DOHH2 (cell line): ENCODE results near the gene RHOU.

Source experiments
- H3F3A ChIP-seq: fragments of 200-600 bp; sonication (generic), shearing (Covaris generic); 2 replicates; pipeline ENCODE4 v1.6.0; 2016; ENCODE audit warnings: antibody characterized with exemption, mild to moderate bottlenecking; ENCODE audit not compliant: control insufficient read depth, insufficient read depth
- H3K27ac ChIP-seq: fragments of 200-600 bp; sonication (generic); 2 replicates; pipeline ENCODE4 v1.5.1; 2014; ENCODE audit warnings: low read depth, mild to moderate bottlenecking, low read length, moderate library complexity
- H3K27me3 ChIP-seq: fragments of 200-600 bp; sonication (generic); 2 replicates; pipeline ENCODE4 v1.6.1; 2014; ENCODE audit warnings: mild to moderate bottlenecking, low read length, mixed read lengths; ENCODE audit not compliant: control insufficient read depth
- H3K36me3 ChIP-seq: fragments of 200-600 bp; sonication (generic); 2 replicates; pipeline ENCODE4 v1.6.1; 2014; ENCODE audit warnings: mild to moderate bottlenecking, low read length, moderate library complexity, mixed read lengths; ENCODE audit not compliant: control insufficient read depth
- H3K4me1 ChIP-seq: fragments of 200-600 bp; sonication (generic); 2 replicates; pipeline ENCODE4 v1.6.1; 2014; ENCODE audit warnings: mild to moderate bottlenecking, low read length, mixed read lengths; ENCODE audit not compliant: control insufficient read depth
- H3K4me2 ChIP-seq: fragments of 200-600 bp; sonication (generic); 2 replicates; pipeline ENCODE4 v1.6.0; 2014; ENCODE audit warnings: mild to moderate bottlenecking, low read length, moderate library complexity
- H3K4me3 ChIP-seq: fragments of 200-600 bp; sonication (generic); 2 replicates; pipeline ENCODE4 v1.5.1; 2014; ENCODE audit warnings: mild to moderate bottlenecking, low read length, mixed read lengths
- H3K79me2 ChIP-seq: fragments of 200-600 bp; sonication (generic); 2 replicates; pipeline ENCODE4 v1.6.1; 2014; ENCODE audit warnings: mild to moderate bottlenecking, low read length, mixed read lengths; ENCODE audit not compliant: control insufficient read depth
- H3K9me2 ChIP-seq: fragments of 200-600 bp; sonication (generic); replicated peaks from 2 replicates; pipeline ENCODE4 v1.6.1; 2014; ENCODE audit warnings: mild to moderate bottlenecking, low read length, mixed read lengths; ENCODE audit not compliant: control insufficient read depth
- H3K9me3 ChIP-seq: fragments of 200-600 bp; sonication (generic); 2 replicates; pipeline ENCODE4 v1.6.1; 2014; ENCODE audit warnings: antibody characterized with exemption, low read length, mixed read lengths; ENCODE audit not compliant: control insufficient read depth, insufficient read depth
- H4K20me1 ChIP-seq: fragments of 200-600 bp; sonication (generic); 2 replicates; pipeline ENCODE4 v1.6.0; 2014; ENCODE audit warnings: low read depth, mild to moderate bottlenecking, antibody characterized with exemption, low read length, moderate library complexity; ENCODE audit not compliant: control insufficient read depth, insufficient read depth
- EZH2phosphoT487 ChIP-seq: fragments of 200-600 bp; sonication (generic); IDR thresholded peaks from 2 replicates; pipeline ENCODE4 v1.6.1; 2017; ENCODE audit warnings: borderline replicate concordance, mild to moderate bottlenecking, antibody characterized with exemption, low read length, moderate library complexity, mixed read lengths
- TF ChIP-seq, protein P1 (sequence below): fragments of 200-600 bp; sonication (generic); IDR thresholded peaks from one replicate; pipeline ENCODE4 v1.5.1; 2014; ENCODE audit warnings: antibody characterized with exemption, mild to moderate bottlenecking, low read depth, low read length; ENCODE audit not compliant: poor library complexity, severe bottlenecking

Gene RHOU

DNA sequence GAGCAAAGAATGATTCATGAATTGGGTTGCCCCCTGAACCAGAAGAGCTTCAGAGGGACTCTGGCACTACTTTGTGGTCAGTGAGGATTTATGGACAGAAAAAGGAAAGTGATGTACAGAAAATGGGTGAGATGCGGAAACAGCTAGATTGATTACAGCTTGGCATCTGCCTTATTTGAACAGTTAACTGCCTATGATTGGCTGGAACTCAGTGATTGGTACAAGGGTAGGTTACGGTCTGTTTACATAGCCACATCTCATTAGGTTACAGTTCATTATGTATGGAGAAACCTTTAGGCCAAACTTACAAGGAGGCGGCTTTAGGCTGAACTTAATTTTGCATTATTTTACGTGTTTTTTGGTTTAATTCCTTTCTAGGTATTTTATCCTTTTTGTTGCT lies 29.0 kb upstream of the RHOU start:
- TF ChIP-seq EZH2phosphoT487, result no peak
- TF ChIP-seq, protein P1, sequence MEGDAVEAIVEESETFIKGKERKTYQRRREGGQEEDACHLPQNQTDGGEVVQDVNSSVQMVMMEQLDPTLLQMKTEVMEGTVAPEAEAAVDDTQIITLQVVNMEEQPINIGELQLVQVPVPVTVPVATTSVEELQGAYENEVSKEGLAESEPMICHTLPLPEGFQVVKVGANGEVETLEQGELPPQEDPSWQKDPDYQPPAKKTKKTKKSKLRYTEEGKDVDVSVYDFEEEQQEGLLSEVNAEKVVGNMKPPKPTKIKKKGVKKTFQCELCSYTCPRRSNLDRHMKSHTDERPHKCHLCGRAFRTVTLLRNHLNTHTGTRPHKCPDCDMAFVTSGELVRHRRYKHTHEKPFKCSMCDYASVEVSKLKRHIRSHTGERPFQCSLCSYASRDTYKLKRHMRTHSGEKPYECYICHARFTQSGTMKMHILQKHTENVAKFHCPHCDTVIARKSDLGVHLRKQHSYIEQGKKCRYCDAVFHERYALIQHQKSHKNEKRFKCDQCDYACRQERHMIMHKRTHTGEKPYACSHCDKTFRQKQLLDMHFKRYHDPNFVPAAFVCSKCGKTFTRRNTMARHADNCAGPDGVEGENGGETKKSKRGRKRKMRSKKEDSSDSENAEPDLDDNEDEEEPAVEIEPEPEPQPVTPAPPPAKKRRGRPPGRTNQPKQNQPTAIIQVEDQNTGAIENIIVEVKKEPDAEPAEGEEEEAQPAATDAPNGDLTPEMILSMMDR, result no peak
- Histone ChIP-seq H3K9me2 (no peaks in the 10 kb centered on the region), H4K20me1 (no peaks in the 10 kb centered on the region), H3K79me2 (no peaks in the 10 kb centered on the region), H3K36me3 (no peaks in the 10 kb centered on the region), H3K4me1 (no peaks in the 10 kb centered on the region), H3F3A (no peaks in the 10 kb centered on the region), H3K4me2 (no peak overlapping the region), H3K9me3 (no peaks in the 10 kb centered on the region), H3K27me3 (no peaks in the 10 kb centered on the region), H3K27ac (no peak overlapping the region), H3K4me3 (no peak overlapping the region)

DNA sequence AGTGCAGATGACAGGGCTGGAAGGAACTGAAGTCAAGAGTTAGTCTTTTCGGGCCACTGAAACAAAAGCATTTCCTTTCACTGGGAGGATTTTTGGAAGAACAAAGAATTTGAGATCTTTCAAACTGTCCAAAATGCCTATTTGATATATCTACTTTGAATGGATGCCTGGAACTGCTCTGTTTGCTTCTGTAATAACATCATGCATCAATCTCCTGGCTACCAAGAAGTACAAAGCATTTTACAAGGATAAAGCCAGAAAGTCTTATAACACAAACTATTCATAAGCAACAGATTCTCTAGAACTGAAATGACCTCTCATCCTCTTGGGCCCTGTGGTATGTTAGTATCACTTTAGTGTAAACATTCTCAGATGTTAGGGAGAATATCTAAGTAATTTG lies 18.2 kb upstream of the RHOU start:
- Histone ChIP-seq H3K9me3 (no peaks in the 10 kb centered on the region), H3K4me3 (no peak overlapping the region), H3F3A (no peaks in the 10 kb centered on the region), H3K4me1 (no peaks in the 10 kb centered on the region), H3K4me2 (no peak overlapping the region), H4K20me1 (no peaks in the 10 kb centered on the region), H3K9me2 (no peaks in the 10 kb centered on the region), H3K36me3 (no peaks in the 10 kb centered on the region), H3K79me2 (no peaks in the 10 kb centered on the region), H3K27ac (no peak overlapping the region), H3K27me3 (no peaks in the 10 kb centered on the region)
- TF ChIP-seq, protein P1, result no peak
- TF ChIP-seq EZH2phosphoT487, result no peak

DNA sequence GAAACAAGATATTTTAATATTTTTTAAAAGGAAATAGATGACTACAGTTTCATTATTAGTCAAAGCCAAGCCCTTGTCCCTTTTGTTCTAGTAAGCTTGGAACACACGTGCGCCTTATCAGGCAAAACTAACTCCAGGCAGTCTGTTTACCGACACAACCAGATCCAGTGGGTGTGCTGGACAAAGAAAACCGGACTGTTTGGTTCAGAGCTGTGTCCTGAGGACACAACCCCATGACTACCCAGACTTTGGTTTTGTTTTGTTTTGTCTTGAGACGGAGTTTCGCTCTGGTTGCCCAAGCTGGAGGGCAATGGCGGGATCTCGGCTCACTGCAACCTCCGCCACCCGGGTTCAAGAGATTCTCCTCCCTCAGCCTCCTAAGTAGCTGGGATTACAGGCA lies 13.9 kb upstream of the RHOU start:
- Histone ChIP-seq H3K4me2 (no peak overlapping the region), H3K9me2 (no peaks in the 10 kb centered on the region), H4K20me1 (no peaks in the 10 kb centered on the region), H3K36me3 (no peaks in the 10 kb centered on the region), H3K4me3 (no peak overlapping the region), H3K9me3 (no peaks in the 10 kb centered on the region), H3K27ac (no peak overlapping the region), H3F3A (no peaks in the 10 kb centered on the region), H3K4me1 (no peaks in the 10 kb centered on the region), H3K27me3 (0 out of 2 replicates have a peak, but pooled peaks cover 2% of the 10 kb centered on the region), H3K79me2 (no peaks in the 10 kb centered on the region)
- TF ChIP-seq EZH2phosphoT487, result no peak
- TF ChIP-seq, protein P1, result no peak

DNA sequence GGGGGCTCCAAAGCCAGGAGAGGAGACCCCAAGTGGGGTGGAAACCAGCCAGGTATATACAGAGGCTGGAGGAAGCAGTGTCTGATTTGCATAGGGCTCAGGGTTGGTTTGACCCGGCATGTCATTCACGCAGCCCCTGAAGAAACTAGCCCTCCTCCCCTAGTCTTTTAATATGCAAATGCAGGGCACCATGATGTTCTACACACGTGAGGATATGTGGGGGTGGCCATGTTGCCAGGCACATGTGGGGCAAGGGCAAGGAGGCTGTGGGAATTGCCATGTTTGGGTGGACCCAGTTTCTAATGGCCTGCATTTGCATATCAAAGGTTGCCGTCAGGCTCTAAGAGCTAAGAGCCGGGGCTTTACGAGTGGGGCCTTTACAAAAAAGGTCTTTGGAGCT lies 12.0 kb upstream of the RHOU start:
- Histone ChIP-seq H3K36me3 (no peaks in the 10 kb centered on the region), H3F3A (no peaks in the 10 kb centered on the region), H3K4me1 (no peaks in the 10 kb centered on the region), H4K20me1 (no peaks in the 10 kb centered on the region), H3K4me2 (no peak overlapping the region), H3K27me3 (0 out of 2 replicates have a peak, but pooled peaks cover 5% of the 10 kb centered on the region), H3K9me3 (no peaks in the 10 kb centered on the region), H3K4me3 (no peak overlapping the region), H3K79me2 (no peaks in the 10 kb centered on the region), H3K9me2 (no peaks in the 10 kb centered on the region), H3K27ac (no peak overlapping the region)
- TF ChIP-seq, protein P1, result no peak
- no peak for TF ChIP-seq EZH2phosphoT487
